Measurements from ENCODE around the gene FAM241B.

FAM241B gene

DNA sequence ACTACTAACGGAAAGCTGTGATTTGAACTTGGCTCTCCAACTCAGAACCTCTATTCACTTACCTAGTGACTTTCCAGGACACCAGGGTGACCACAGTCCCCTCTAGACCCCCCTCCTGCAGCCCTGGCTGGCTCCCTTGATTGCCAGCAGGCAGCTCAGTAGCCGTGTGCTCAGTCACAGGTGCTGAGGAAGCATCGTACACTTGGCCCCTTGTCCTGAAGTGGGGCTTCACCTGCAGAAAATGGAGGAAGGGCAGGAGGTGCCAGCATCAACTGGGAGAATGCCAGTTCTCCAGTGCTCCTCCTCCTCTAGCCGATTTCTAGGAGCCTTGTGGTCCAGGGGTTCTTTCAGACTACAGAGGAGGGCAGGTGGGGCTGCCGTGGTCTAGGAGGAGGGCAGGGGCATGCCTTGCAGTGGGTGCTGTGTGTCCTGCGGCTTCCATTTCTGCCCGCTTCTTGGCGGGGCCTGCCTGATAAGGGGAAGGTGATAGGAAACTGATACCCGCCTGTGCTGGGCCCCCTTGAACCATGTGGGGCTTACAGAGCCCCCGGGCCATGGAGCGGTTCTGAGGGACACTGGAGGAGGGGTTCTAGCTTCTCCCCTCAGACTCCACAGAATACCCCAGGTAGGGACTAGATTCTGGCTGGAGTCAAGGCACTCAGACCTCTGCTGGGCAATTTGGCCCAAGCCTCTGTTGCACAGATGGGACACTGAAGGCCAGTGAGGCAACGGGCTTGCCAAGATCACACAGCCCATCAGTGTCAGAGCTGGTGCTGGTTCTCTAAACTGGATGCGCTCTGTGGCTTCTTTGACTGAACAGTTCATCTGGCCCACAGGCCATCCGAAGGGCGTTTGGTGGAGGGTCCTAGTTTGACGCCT, 14.0 kb downstream of the FAM241B start:
- Histone ChIP-seq H3K9me3 (ENCODE audit: control insufficient read depth, insufficient read depth, low read depth, low read length) (no peaks in the 10 kb centered on the region), H3K27ac (ENCODE audit: extremely low read depth, low read depth, low read length) (no peak overlapping the region), H3K4me1 (ENCODE audit: control insufficient read depth, insufficient read depth, low read length) (no peaks in the 10 kb centered on the region), H3K4me3 (ENCODE audit: low read depth, low read length) (no peak overlapping the region), H3K36me3 (ENCODE audit: control insufficient read depth in 2 of 2, insufficient read depth in 1 of 2, low read length in 2 of 2) (no peaks in the 10 kb centered on the region)
- CTCF ChIA-PET = interaction anchor here (0.6 to 12.2 kb wide), 31 partner anchors 9 to 386 kb away, joined by 3 to 284 read pairs (median 5); partner anchors contain the start of gene COL13A1
- POLR2A ChIA-PET = no interaction called here
- TF ChIP-seq, protein P1, sequence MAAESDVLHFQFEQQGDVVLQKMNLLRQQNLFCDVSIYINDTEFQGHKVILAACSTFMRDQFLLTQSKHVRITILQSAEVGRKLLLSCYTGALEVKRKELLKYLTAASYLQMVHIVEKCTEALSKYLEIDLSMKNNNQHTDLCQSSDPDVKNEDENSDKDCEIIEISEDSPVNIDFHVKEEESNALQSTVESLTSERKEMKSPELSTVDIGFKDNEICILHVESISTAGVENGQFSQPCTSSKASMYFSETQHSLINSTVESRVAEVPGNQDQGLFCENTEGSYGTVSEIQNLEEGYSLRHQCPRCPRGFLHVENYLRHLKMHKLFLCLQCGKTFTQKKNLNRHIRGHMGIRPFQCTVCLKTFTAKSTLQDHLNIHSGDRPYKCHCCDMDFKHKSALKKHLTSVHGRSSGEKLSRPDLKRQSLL (tag by site-specific recombination; IDR thresholded peaks at IDR 0.05) = no peak
- TF ChIP-seq ELK4 (IDR thresholded peaks at IDR 0.05; ENCODE audit: borderline replicate concordance, low read depth, low read length) = no peak
- TF ChIP-seq ZNF426 (tag by site-specific recombination; IDR thresholded peaks at IDR 0.05) = no peak
- TF ChIP-seq HOXD13 (CRISPR knock-in tag; IDR thresholded peaks at IDR 0.05; ENCODE audit: borderline replicate concordance) = no peak

DNA sequence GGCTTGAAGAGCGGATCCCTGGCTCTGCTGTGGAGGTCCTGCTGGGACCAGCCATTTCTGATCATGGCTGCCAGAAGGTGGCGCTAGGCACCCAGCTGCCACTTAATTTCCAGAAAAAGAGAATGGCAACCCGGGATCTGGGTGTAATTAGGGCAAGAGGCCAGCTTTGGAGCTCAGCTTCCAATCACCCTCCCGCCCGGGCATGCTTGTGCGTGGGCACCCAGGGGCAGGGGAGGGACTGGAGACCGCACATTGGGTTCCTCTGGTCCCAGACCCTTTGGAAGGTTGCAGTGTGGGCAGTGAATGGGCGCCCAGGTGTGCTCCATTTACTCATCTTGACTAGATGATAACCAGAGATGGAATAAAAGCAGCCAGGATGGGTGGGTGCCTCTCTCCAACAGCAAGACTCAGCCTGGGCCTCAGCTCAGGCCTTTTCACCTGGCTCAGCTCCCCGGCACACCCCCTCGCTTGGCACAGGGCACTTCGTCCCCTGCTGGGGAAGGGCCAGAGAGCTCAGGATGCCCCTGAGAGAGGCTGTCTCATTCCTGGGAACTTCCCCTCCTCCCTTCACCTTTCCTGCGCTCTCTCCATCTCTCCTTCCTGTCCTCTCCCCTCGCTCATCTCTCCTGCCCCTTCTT, 14.7 kb downstream of the FAM241B start:
- Histone ChIP-seq H3K4me1 (ENCODE audit: control insufficient read depth, insufficient read depth, low read length) (no peaks in the 10 kb centered on the region), H3K4me3 (ENCODE audit: low read depth, low read length) (no peak overlapping the region), H3K36me3 (ENCODE audit: control insufficient read depth in 2 of 2, insufficient read depth in 1 of 2, low read length in 2 of 2) (no peaks in the 10 kb centered on the region), H3K9me3 (ENCODE audit: control insufficient read depth, insufficient read depth, low read depth, low read length) (no peaks in the 10 kb centered on the region), H3K27ac (ENCODE audit: extremely low read depth, low read depth, low read length) (no peak overlapping the region)
- CTCF ChIA-PET = interaction anchor here (0.5 to 12.2 kb wide), 29 partner anchors 8 to 612 kb away, joined by 3 to 284 read pairs (median 5); no protein-coding TSS in a partner anchor
- POLR2A ChIA-PET = no interaction called here
- 0 out of 2 replicates have a peak, but pooled peaks have one; percentile 33 for TF ChIP-seq ZSCAN30 (tag by site-specific recombination; IDR thresholded peaks at IDR 0.05)
- peak; percentile 57 for TF ChIP-seq CTCF (tag by site-specific recombination; IDR thresholded peaks at IDR 0.05)
- TF ChIP-seq ZNF366 (tag by site-specific recombination; conservative IDR thresholded peaks at IDR 0.05) = peak; percentile 30; the same call in 1 of the 2 replicates
- TF ChIP-seq ZFHX2 (tag by site-specific recombination; conservative IDR thresholded peaks at IDR 0.05) = peak; percentile 46; the same call in 1 of the 2 replicates
- TF ChIP-seq ZNF2 (tag by site-specific recombination; IDR thresholded peaks at IDR 0.05) = peak; percentile 63; the same call in 1 of the 2 replicates
- 0 out of 2 replicates have a peak, but pooled peaks have one; percentile 17 for TF ChIP-seq IKZF3 (tag by site-specific recombination; IDR thresholded peaks at IDR 0.05)
- TF ChIP-seq GLI2 (tag by site-specific recombination; IDR thresholded peaks at IDR 0.05; ENCODE audit: borderline replicate concordance, low read depth) = no peak
- peak; percentile 88 for TF ChIP-seq ZNF654 (tag by site-specific recombination; IDR thresholded peaks at IDR 0.05; ENCODE audit: low read depth)
- no peak for TF ChIP-seq ZNF175 (tag by site-specific recombination; IDR thresholded peaks at IDR 0.05)
- no peak for TF ChIP-seq SETDB1 (IDR thresholded peaks at IDR 0.05; ENCODE audit: insufficient read length, low read length)
